B cell (primary cell): ENCODE data around the gene ZIC2.

ENCODE experiments used
- EZH2 ChIP-seq: IDR thresholded peaks from 2 replicates; pipeline ENCODE4 v1.6.1; 2012; ENCODE audit warnings: borderline replicate concordance, low read depth, mild to moderate bottlenecking, moderate library complexity, low read length; ENCODE audit not compliant: insufficient read depth, poor library complexity, severe bottlenecking
- TF ChIP-seq, protein P1 (sequence below): fragments of 200-600 bp; IDR thresholded peaks from one replicate; pipeline ENCODE4 v1.8.0; 2022; ENCODE audit warnings: antibody characterized with exemption, mild to moderate bottlenecking

DNA sequence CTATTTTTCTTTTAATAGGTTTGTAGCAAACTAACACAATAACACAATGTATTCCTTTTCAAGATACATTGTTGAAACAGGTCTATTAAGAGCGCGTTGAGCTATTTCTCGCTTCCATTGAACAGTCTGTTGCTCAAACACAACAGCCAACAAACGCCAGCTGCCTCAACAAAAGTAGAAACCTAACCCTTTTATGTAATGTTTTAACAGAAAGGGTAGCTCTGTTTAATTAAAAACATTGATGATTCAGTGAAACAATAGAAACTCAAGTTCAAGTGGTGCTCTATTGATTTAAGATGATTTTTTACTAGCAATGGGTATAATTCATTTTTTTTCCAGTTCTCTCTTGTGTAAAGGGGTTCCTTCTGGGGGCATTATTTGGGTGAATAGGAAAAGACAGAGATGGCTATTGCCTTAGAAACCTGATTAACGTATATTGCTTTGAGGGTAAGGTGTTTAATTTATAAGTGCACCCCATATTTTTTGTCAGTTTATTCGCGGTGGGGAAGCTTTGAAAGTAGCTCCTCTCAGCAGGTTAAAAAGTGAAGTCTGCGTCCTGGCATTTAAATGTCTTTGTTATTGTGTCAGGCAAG lies 14.9 kb downstream of the ZIC2 start:
- TF ChIP-seq, protein P1, sequence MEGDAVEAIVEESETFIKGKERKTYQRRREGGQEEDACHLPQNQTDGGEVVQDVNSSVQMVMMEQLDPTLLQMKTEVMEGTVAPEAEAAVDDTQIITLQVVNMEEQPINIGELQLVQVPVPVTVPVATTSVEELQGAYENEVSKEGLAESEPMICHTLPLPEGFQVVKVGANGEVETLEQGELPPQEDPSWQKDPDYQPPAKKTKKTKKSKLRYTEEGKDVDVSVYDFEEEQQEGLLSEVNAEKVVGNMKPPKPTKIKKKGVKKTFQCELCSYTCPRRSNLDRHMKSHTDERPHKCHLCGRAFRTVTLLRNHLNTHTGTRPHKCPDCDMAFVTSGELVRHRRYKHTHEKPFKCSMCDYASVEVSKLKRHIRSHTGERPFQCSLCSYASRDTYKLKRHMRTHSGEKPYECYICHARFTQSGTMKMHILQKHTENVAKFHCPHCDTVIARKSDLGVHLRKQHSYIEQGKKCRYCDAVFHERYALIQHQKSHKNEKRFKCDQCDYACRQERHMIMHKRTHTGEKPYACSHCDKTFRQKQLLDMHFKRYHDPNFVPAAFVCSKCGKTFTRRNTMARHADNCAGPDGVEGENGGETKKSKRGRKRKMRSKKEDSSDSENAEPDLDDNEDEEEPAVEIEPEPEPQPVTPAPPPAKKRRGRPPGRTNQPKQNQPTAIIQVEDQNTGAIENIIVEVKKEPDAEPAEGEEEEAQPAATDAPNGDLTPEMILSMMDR, result no peak
- TF ChIP-seq EZH2, result no peak
